Transverse colon (tissue), 4 donors: ENCODE data around the gene TSPAN5. TPM values are rescaled to one million over a fixed set of nuclear protein-coding genes. Genes with fewer than 3 reads are reported as not detected.
A peak's percentile ranks its signal among the peaks of the same experiment; 100 is the strongest.

ENCODE experiments used
- DNase-seq: peaks from one replicate; pipeline ENCODE4 v3.0.0-alpha.2; 2019
- H3K27ac ChIP-seq, 4 donors: fragments of 200-600 bp; sonication (generic); 2 replicates each; pipeline ENCODE4 v1.5.1; 2016 to 2018; ENCODE audit warnings: inconsistent platforms in 4 of 4
- H3K27me3 ChIP-seq: fragments of 200-600 bp; sonication (generic); 2 replicates; pipeline ENCODE4 v1.5.1; 2017; ENCODE audit warnings: inconsistent platforms
- H3K36me3 ChIP-seq, 4 donors: fragments of 200-600 bp; sonication (generic); 2 replicates each; pipeline ENCODE4 v1.5.1; 2017 to 2019; ENCODE audit warnings: inconsistent platforms in 4 of 4
- H3K4me1 ChIP-seq, 4 donors: fragments of 200-600 bp; sonication (generic); 2 replicates each; pipeline ENCODE4 v1.5.1; 2017 to 2020; ENCODE audit warnings: inconsistent platforms in 4 of 4
- H3K4me3 ChIP-seq, 4 donors: fragments of 200-600 bp; sonication (generic); 1 replicate in 1 of 4; 2 replicates in 3 of 4; pipeline versions ENCODE4 v1.5.1 to v1.6.1; 2017 to 2019; ENCODE audit warnings: inconsistent platforms in 4 of 4
- H3K9me3 ChIP-seq, 2 donors: fragments of 200-600 bp; sonication (generic); 2 replicates each; pipeline ENCODE4 v1.5.1; 2017 to 2019; ENCODE audit warnings: inconsistent platforms in 2 of 2
- EP300 ChIP-seq: sonication (generic); formaldehyde crosslinking; IDR thresholded peaks from one replicate; pipeline ENCODE4 v1.6.1; 2017; ENCODE audit warnings: antibody characterized with exemption, low read depth
- POLR2A ChIP-seq: fragments of 450-650 bp; IDR thresholded peaks from one replicate; pipeline ENCODE4 v1.6.1; 2016; ENCODE audit warnings: antibody characterized with exemption, mild to moderate bottlenecking, moderate library complexity
- POLR2AphosphoS5 ChIP-seq, 3 donors: sonication (generic); formaldehyde crosslinking; IDR thresholded peaks; one replicate each; pipeline ENCODE4 v1.6.1; 2016; ENCODE audit warnings: antibody characterized with exemption in 3 of 3
- WGBS, 2 donors: methylation state at CpG; one replicate each; pipeline ENCODE4 v1.1.5; 2018; ENCODE audit warnings: low coverage in 1 of 2; 5-methylcytosine and 5-hydroxymethylcytosine counted together
- in situ Hi-C, 4 donors: fragments of 200-750 bp; cut with MboI; loops; one replicate each; pipeline versions ENCODE4 v1.15.0 to v1.15.1; 2017; ENCODE audit warnings: low sequenced_read_pairs in 3 of 4, low pct_ligation_motif_present in 1 of 4, low pct_unique_long_range_greater_than_20kb in 1 of 4
- intact Hi-C: fragments of 100-400 bp; cut with DNase I; formaldehyde crosslinking; loops from one replicate; pipeline ENCODE4 v1.15.1; 2023; ENCODE audit warnings: low total_unique reads
- total RNA-seq, 4 donors: library from RNA; depleted of rRNA; stranded (reverse); fragments of >200 nt; gene quantifications; one replicate each; pipeline ENCODE4 v1.1.0, GENCODE V29; 2016
- TF ChIP-seq, protein P1 (sequence below), 5 experiments: fragments of 200-600 bp in 3 of 5; fragments of 450-650 bp in 2 of 5; sonication (generic) in 3 of 5; IDR thresholded peaks; 1 replicate in 2 of 5; 2 replicates in 3 of 5; pipeline ENCODE4 v1.5.1; 2016 to 2017; ENCODE audit warnings: antibody characterized with exemption in 5 of 5, inconsistent platforms in 3 of 5, mild to moderate bottlenecking in 2 of 5, moderate library complexity in 1 of 5

The TSPAN5 gene
- total RNA-seq, 4 donors from 2014 or later = 1.1 to 9.6 (median 4.4) TPM

DNA sequence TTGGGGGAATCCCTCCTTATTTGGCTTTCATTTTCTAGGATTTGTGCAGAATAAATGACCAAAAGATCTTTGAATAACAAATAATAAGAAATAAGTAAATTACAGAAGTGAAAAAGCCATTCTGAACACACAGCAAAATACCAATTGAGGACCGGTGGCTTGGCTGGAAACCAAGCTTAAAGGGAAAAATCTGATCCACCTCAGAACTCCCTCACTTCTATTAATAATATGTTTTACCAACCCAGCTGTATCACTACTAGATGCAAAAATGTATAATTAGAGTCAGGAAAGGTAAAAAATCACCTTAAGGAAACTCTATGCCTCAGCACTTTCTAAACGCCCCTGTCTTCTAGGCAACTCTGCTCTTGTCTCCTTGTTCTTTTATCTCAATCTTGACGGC lies 77.3 kb downstream of the TSPAN5 start:
- H3K4me3 ChIP-seq = no peak overlapping the region
- 82% methylated on average over 3 of the region's 3 CpGs for WGBS, 2 donors

DNA sequence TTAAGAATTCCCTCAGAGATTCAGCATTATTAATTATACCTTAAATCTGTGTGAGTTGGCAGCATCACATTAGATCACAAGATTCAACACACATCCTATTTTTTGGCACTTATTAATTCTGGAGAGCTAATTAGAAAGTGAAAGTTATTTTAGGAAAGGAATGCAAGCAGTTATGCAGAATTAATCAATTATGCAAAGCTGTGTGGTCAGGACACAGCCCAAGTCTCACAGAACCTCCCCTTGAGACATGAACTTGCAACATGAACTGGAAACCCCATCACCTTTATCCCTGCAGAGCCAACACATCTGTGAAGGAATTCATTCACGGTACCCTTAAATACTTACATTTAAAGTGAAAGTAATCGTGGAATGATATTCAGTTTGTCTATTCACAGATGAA lies 80.5 kb downstream of the TSPAN5 start:
- TF ChIP-seq POLR2AphosphoS5 (IDR thresholded peaks at IDR 0.05) (no peak), EP300 (no peak), POLR2A (no peak)
- TF ChIP-seq, protein P1, sequence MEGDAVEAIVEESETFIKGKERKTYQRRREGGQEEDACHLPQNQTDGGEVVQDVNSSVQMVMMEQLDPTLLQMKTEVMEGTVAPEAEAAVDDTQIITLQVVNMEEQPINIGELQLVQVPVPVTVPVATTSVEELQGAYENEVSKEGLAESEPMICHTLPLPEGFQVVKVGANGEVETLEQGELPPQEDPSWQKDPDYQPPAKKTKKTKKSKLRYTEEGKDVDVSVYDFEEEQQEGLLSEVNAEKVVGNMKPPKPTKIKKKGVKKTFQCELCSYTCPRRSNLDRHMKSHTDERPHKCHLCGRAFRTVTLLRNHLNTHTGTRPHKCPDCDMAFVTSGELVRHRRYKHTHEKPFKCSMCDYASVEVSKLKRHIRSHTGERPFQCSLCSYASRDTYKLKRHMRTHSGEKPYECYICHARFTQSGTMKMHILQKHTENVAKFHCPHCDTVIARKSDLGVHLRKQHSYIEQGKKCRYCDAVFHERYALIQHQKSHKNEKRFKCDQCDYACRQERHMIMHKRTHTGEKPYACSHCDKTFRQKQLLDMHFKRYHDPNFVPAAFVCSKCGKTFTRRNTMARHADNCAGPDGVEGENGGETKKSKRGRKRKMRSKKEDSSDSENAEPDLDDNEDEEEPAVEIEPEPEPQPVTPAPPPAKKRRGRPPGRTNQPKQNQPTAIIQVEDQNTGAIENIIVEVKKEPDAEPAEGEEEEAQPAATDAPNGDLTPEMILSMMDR (IDR thresholded peaks at IDR 0.05) = no peak

More for the DNA sequence above, 77.3 kb downstream of the TSPAN5 start:
- TF ChIP-seq EP300 = no peak
- TF ChIP-seq POLR2A = no peak
- TF ChIP-seq, protein P1 (IDR thresholded peaks at IDR 0.05) = no peak
- TF ChIP-seq POLR2AphosphoS5 (IDR thresholded peaks at IDR 0.05) = no peak
- DNase-seq = no peak
- in situ Hi-C loops (no loop called here), intact Hi-C loops (no loop called here)
- H3K27me3 ChIP-seq = no peaks in the 10 kb centered on the region
- H3K27ac ChIP-seq = no peak overlapping the region
- H3K9me3 ChIP-seq = no peaks in the 10 kb centered on the region
- H3K36me3 ChIP-seq = no peaks in the 10 kb centered on the region
- no peaks in the 10 kb centered on the region for H3K4me1 ChIP-seq

DNA sequence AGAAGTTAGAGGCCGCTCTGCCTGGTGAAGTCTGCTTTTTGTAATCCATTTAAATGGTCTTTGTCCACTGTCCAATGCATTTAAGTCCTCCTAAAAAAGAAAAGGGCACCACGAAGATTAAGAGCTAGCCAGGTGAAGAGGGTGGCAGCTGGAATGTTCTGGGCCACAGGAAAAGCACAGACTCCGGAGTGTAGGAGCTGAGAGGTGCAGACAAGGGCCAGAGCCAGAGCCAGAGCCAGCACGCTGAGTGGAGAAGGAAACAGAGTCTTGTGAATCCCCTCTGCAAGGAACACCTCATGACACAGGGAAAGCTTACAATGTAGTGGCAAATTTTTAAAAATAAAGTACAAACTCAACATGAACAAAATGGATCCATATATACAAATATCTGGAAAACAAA lies 83.6 kb downstream of the TSPAN5 start:
- no peaks in the 10 kb centered on the region for H3K36me3 ChIP-seq
- in situ Hi-C loops (no loop called here), intact Hi-C loops (no loop called here)
- no peak overlapping the region for H3K4me3 ChIP-seq
- no peaks in the 10 kb centered on the region for H3K27me3 ChIP-seq
- peak overlapping the region in 2 of 4 donors; percentile 49 to 52 for H3K27ac ChIP-seq
- no peak for DNase-seq
- peaks cover 0 to 2% (median 0%) of the 10 kb centered on the region in 4 donors for H3K4me1 ChIP-seq
- no peaks in the 10 kb centered on the region for H3K9me3 ChIP-seq
- no peak for TF ChIP-seq POLR2A
- no peak for TF ChIP-seq POLR2AphosphoS5 (IDR thresholded peaks at IDR 0.05)
- TF ChIP-seq, protein P1 (IDR thresholded peaks at IDR 0.05) = no peak
- WGBS, 2 donors = 84 to 93% methylated on average over 3 to 4 of the region's 4 CpGs

More for the DNA sequence above, 80.5 kb downstream of the TSPAN5 start:
- no peaks in the 10 kb centered on the region for H3K27me3 ChIP-seq
- H3K4me1 ChIP-seq = peaks cover 0 to 2% (median 0%) of the 10 kb centered on the region in 4 donors
- no peak overlapping the region for H3K4me3 ChIP-seq
- WGBS, 2 donors = 37 to 39% methylated on average over 2 of the region's 2 CpGs
- in situ Hi-C loops = no loop called here
- no peaks in the 10 kb centered on the region for H3K36me3 ChIP-seq
- intact Hi-C loops = no loop called here
- no peak overlapping the region for H3K27ac ChIP-seq
- DNase-seq = no peak
- no peaks in the 10 kb centered on the region for H3K9me3 ChIP-seq

DNA sequence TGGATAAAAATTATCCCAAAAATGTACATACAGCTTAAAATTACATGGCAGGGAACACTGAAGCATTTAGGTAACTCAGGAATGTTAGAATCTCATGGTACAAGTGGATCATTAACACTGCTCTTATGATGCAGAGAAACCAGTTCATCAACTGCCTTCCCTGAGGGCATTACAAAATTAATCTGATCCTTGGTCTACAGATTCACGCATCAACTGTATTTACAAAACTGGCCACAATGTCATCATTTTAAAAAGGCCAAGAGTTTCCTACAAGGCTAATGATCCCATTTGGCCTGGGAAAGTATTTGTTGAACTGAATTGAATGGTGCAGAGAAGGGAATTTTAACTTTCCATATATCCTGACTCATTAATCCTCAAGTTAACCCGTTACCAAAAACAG lies 84.6 kb downstream of the TSPAN5 start:
- H3K27ac ChIP-seq = peak overlapping the region in 2 of 4 donors; percentile 49 to 52
- in situ Hi-C loops = no loop called here
- no peaks in the 10 kb centered on the region for H3K9me3 ChIP-seq
- DNase-seq = no peak
- no peak overlapping the region for H3K4me3 ChIP-seq
- no peaks in the 10 kb centered on the region for H3K27me3 ChIP-seq
- intact Hi-C loops = no loop called here
- TF ChIP-seq, protein P1 (IDR thresholded peaks at IDR 0.05) = no peak
- TF ChIP-seq POLR2A (no peak), EP300 (no peak), POLR2AphosphoS5 (IDR thresholded peaks at IDR 0.05) (no peak)
- 58 to 82% methylated on average over 1 to 2 of the region's 2 CpGs for WGBS, 2 donors
- H3K4me1 ChIP-seq = peaks cover 0 to 2% (median 0%) of the 10 kb centered on the region in 4 donors
- H3K36me3 ChIP-seq = no peaks in the 10 kb centered on the region
